Pancreas (tissue), 10 donors: ENCODE results near the gene CCDC78. TPM values are rescaled to one million over a fixed set of nuclear protein-coding genes. Genes with fewer than 3 reads are reported as not detected.
"Not testable (repeated sequence)": the region's sequence is repeated elsewhere in the genome, so short reads cannot be mapped to it uniquely, and the experiment has no call there.

Experiments
- ATAC-seq, 4 donors: fragments of 200-7000 bp; cut with Tn5 transposase; one replicate each; pipeline versions ENCODE4 v1.8.0 to v1.9.1; 2020; ENCODE audit warnings: mild to moderate bottlenecking in 4 of 4, moderate library complexity in 4 of 4
- DNase-seq, 6 donors: peaks; one replicate each; pipeline ENCODE4 v3.0.0-alpha.2; 2020
- FAIRE-seq: peaks from 2 replicates; lab custom pipeline; 2012; peaks lifted over from hg19 to GRCh38; lab: Jason Lieb, UNC
- H3K27ac ChIP-seq, 4 donors: fragments of 200-600 bp; sonication (generic); 1 replicate in 3 of 4; 2 replicates in 1 of 4; pipeline versions ENCODE4 v1.5.0 to v1.8.0; 2020
- H3K27me3 ChIP-seq, 4 donors: fragments of 200-600 bp; one replicate each; pipeline ENCODE4 v1.8.0; 2021
- H3K36me3 ChIP-seq, 3 donors: fragments of 200-600 bp; sonication (generic) in 1 of 3; one replicate each; pipeline versions ENCODE4 v1.5.0 to v1.8.0; 2020 to 2021
- H3K4me1 ChIP-seq, 3 donors: fragments of 200-600 bp; one replicate each; pipeline ENCODE4 v1.8.0; 2021
- H3K4me3 ChIP-seq, 4 donors: fragments of 200-600 bp; sonication (generic) in 2 of 4; one replicate each; pipeline versions ENCODE4 v1.5.0 to v1.8.0; 2020 to 2021
- H3K9me3 ChIP-seq, 4 donors: fragments of 200-600 bp; one replicate each; pipeline ENCODE4 v1.8.0; 2021
- CTCF ChIP-seq, 4 donors: fragments of 200-600 bp; sonication (generic) in 3 of 4; IDR thresholded peaks; one replicate each; pipeline versions ENCODE4 v1.5.0 to v1.8.0; 2021; ENCODE audit warnings: antibody characterized with exemption in 4 of 4
- WGBS, 2 donors: extraction: QIAGEN DNeasy Blood & Tissue Kit; methylation state at CpG; one replicate each; pipeline ENCODE4 v1.1.7; 2013; 5-methylcytosine and 5-hydroxymethylcytosine counted together
- intact Hi-C, 3 donors: fragments of 100-400 bp; cut with DNase I; formaldehyde crosslinking; loops; one replicate each; pipeline versions ENCODE4 v1.11.1 to v1.14.2; 2022
- polyA plus RNA-seq, 2 donors: library from polyadenylated mRNA; stranded (reverse); fragments of 200-250 nt; gene quantifications; one replicate each; pipeline ENCODE4 v1.2.3, GENCODE V29; 2013
- total RNA-seq, 6 donors: library from RNA; stranded (reverse); fragmentation: NEBNext Ultra II Directional in 4 of 6; extraction: Animal tissue kit (Norgen Biotek cat#: 25700) in 4 of 6; gene quantifications; one replicate each; pipeline versions ENCODE4 v1.2.1 to v1.2.4, GENCODE V29; 2021 to 2023
- donor health status: healthy with polysubstance abuse.
- donor health status: DM: no; HTN: no; CAD: no; lungs with moderate emphysema.
- donor health status: DM: no; HTN: no; CAD: no.
- donor health status: control.
- donor health status: control.
- donor health status: Bipolar disorder and iron deficiency.
- donor health status: DM: yes; HTN: yes; CAD: no.
- donor health status: DM: no; HTN: no; CAD: no.
- donor health status: DM: no; HTN: no; CAD: no.
- donor health status: DM: yes; HTN: yes; CAD: no.

CCDC78 gene
- total and polyA plus RNA-seq, 8 donors: 0.16 to 7.7 (median 0.46) TPM

- 40 to 47% methylated on average over 11 of the region's 11 CpGs for WGBS, 2 donors
- H3K27me3 ChIP-seq: no peaks in the 10 kb centered on the region
- no peak for FAIRE-seq
- no peaks in the 10 kb centered on the region for H3K36me3 ChIP-seq
- H3K4me3 ChIP-seq: no peak overlapping the region
- intact Hi-C loops: no loop called here
- H3K9me3 ChIP-seq: no peaks in the 10 kb centered on the region
- no peak for DNase-seq
- H3K4me1 ChIP-seq: no peaks in the 10 kb centered on the region
- ATAC-seq: peak in 2 of 4 donors; percentile 51 to 55
- H3K27ac ChIP-seq: no peak overlapping the region
- TF ChIP-seq CTCF (IDR thresholded peaks at IDR 0.05): no peak
These were observed 28.4 kb upstream of the CCDC78 start for GRCh38 chr16:754656-755055.

- DNase-seq, H3K9me3 ChIP-seq, intact Hi-C loops, H3K27ac ChIP-seq, H3K36me3 ChIP-seq, H3K4me1 ChIP-seq, FAIRE-seq, ATAC-seq, H3K27me3 ChIP-seq, H3K4me3 ChIP-seq: not testable (repeated sequence)
- WGBS, 2 donors: 69 to 81% methylated on average over 11 of the region's 11 CpGs
These were observed 27.9 kb upstream of the CCDC78 start for GRCh38 chr16:754121-754607.

- WGBS, 2 donors: 8 to 9% methylated on average over 10 of the region's 10 CpGs
- Histone ChIP-seq H3K27ac (no peak overlapping the region), H3K4me1 (no peaks in the 10 kb centered on the region), H3K27me3 (no peaks in the 10 kb centered on the region), H3K36me3 (no peaks in the 10 kb centered on the region), H3K9me3 (no peaks in the 10 kb centered on the region), H3K4me3 (no peak overlapping the region)
- DNase-seq (no peak), ATAC-seq (no peak), FAIRE-seq (no peak)
- intact Hi-C loops: no loop called here
- TF ChIP-seq CTCF (IDR thresholded peaks at IDR 0.05): no peak
These were observed 25.7 kb upstream of the CCDC78 start for GRCh38 chr16:752007-752312.

- peak in 2 of 6 donors; percentile 60 to 62 for DNase-seq
- intact Hi-C loops: no loop called here
- H3K4me1 ChIP-seq: no peaks in the 10 kb centered on the region
- TF ChIP-seq CTCF (IDR thresholded peaks at IDR 0.05): no peak
- H3K4me3 ChIP-seq: no peak overlapping the region
- no peaks in the 10 kb centered on the region for H3K27me3 ChIP-seq
- FAIRE-seq: no peak
- ATAC-seq: peak in 3 of 4 donors; percentile 24 to 72 (median 60)
- WGBS, 2 donors: 24 to 27% methylated on average over 39 of the region's 39 CpGs
- H3K36me3 ChIP-seq: no peaks in the 10 kb centered on the region
- no peak overlapping the region for H3K27ac ChIP-seq
- H3K9me3 ChIP-seq: no peaks in the 10 kb centered on the region
These were observed 25.1 kb upstream of the CCDC78 start for GRCh38 chr16:751152-752006.

GRCh38 chr16:750485-750884 is 24.2 kb upstream of the CCDC78 start:
- no peaks in the 10 kb centered on the region for H3K9me3 ChIP-seq
- FAIRE-seq (no peak), ATAC-seq (no peak), DNase-seq (no peak)
- H3K4me3 ChIP-seq: no peak overlapping the region
- H3K4me1 ChIP-seq: no peaks in the 10 kb centered on the region
- intact Hi-C loops: no loop called here
- H3K36me3 ChIP-seq: no peaks in the 10 kb centered on the region
- H3K27ac ChIP-seq: no peak overlapping the region
- TF ChIP-seq CTCF (IDR thresholded peaks at IDR 0.05): no peak
- WGBS, 2 donors: 48 to 53% methylated on average over 9 of the region's 9 CpGs
- no peaks in the 10 kb centered on the region for H3K27me3 ChIP-seq
